Calu3 (cell line): ENCODE results near the gene PTPRE. TPM values are rescaled to one million over a fixed set of nuclear protein-coding genes. Genes with fewer than 3 reads are reported as not detected.

ENCODE experiments used
- BruUV-seq: library from RNA; stranded (reverse); fragments of 400-500 nt; replicated peaks from 2 replicates; lab custom pipeline; 2021; lab: Mats Ljungman, UMichigan
- CTCF ChIA-PET: fragments of 300-600 bp; sonication (Branson Sonifier 250); formaldehyde crosslinking; loops from one replicate; lab custom pipeline; 2022; ENCODE audit warnings: antibody characterized with exemption; lab: Charles Lee
- DNase-seq: peaks from one replicate; pipeline ENCODE4 v3.0.0; 2022
- H3K27ac Mint-ChIP-seq: one replicate; pipeline ENCODE4 v1.8.0; 2022; ENCODE audit warnings: mixed read lengths; ENCODE audit not compliant: unreplicated experiment
- H3K27me3 Mint-ChIP-seq: one replicate; pipeline ENCODE4 v1.8.0; 2022; ENCODE audit warnings: mixed read lengths; ENCODE audit not compliant: unreplicated experiment
- H3K36me3 Mint-ChIP-seq: one replicate; pipeline ENCODE4 v1.8.0; 2022; ENCODE audit warnings: mild to moderate bottlenecking, moderate library complexity, mixed read lengths; ENCODE audit not compliant: insufficient read depth, unreplicated experiment
- H3K4me1 Mint-ChIP-seq: one replicate; pipeline ENCODE4 v1.8.0; 2022; ENCODE audit warnings: mild to moderate bottlenecking, low read depth, mixed read lengths; ENCODE audit not compliant: unreplicated experiment
- H3K4me3 Mint-ChIP-seq: one replicate; pipeline ENCODE4 v1.8.0; 2022; ENCODE audit warnings: mild to moderate bottlenecking, low read depth, moderate library complexity, mixed read lengths; ENCODE audit not compliant: unreplicated experiment
- H3K9me3 Mint-ChIP-seq: one replicate; pipeline ENCODE4 v1.8.0; 2022; ENCODE audit warnings: low read depth, mixed read lengths; ENCODE audit not compliant: unreplicated experiment
- intact Hi-C: fragments of 100-400 bp; cut with micrococcal nuclease; formaldehyde crosslinking; loops from one replicate; pipeline ENCODE4 v1.10.0; 2022; ENCODE audit not compliant: unreplicated experiment
- total RNA-seq: library from RNA; stranded (reverse); gene quantifications from 2 replicates; pipeline ENCODE4 v1.2.3, GENCODE V29; 2022
- TF ChIP-seq, protein P1 (sequence below): fragments of 200-600 bp; IDR thresholded peaks from one replicate; pipeline ENCODE4 v1.8.0; 2022; ENCODE audit warnings: antibody characterized with exemption; ENCODE audit not compliant: unreplicated experiment

PTPRE gene
- total RNA-seq, 1 experiment from 2014 or later = 7.6 TPM

DNA sequence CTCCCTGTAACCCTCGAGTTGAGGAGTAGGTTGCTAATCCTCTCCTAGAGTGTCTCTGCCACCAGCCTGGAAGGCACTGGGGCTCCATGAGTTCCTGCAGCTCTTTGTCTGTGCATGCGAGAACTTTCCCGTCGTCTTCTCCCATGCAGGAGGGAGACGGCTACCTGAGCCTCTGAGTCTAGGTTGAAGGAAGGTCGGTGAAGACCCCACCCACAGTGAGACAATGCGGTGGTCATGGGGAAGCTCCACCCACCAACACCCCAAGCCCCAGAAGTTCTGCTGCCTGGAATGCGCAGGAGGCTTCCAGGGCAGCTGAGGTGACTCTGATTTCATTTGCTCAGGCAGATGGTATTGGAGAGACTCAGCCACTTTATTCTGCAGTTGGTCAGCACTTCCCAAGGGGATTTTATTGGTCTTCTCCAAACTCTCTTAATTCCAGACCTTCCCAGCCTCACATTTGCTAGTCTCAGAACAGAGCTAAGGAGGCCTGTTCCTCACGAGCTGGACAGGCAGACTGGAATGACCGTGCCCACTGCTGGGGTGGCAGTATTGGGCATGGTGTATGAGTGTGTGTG is 36.5 kb downstream of the PTPRE start:
- Mint-ChIP-seq H3K9me3 (no peaks in the 10 kb centered on the region), H3K4me1 (peaks cover 32% of the 10 kb centered on the region), H3K36me3 (no peaks in the 10 kb centered on the region), H3K27me3 (no peaks in the 10 kb centered on the region), H3K4me3 (no peak overlapping the region), H3K27ac (no peak overlapping the region)
- intact Hi-C loops = no loop called here
- CTCF ChIA-PET = no interaction called here
- TF ChIP-seq, protein P1, sequence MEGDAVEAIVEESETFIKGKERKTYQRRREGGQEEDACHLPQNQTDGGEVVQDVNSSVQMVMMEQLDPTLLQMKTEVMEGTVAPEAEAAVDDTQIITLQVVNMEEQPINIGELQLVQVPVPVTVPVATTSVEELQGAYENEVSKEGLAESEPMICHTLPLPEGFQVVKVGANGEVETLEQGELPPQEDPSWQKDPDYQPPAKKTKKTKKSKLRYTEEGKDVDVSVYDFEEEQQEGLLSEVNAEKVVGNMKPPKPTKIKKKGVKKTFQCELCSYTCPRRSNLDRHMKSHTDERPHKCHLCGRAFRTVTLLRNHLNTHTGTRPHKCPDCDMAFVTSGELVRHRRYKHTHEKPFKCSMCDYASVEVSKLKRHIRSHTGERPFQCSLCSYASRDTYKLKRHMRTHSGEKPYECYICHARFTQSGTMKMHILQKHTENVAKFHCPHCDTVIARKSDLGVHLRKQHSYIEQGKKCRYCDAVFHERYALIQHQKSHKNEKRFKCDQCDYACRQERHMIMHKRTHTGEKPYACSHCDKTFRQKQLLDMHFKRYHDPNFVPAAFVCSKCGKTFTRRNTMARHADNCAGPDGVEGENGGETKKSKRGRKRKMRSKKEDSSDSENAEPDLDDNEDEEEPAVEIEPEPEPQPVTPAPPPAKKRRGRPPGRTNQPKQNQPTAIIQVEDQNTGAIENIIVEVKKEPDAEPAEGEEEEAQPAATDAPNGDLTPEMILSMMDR = no peak
- DNase-seq = no peak
- BruUV-seq = no TSS peak

DNA sequence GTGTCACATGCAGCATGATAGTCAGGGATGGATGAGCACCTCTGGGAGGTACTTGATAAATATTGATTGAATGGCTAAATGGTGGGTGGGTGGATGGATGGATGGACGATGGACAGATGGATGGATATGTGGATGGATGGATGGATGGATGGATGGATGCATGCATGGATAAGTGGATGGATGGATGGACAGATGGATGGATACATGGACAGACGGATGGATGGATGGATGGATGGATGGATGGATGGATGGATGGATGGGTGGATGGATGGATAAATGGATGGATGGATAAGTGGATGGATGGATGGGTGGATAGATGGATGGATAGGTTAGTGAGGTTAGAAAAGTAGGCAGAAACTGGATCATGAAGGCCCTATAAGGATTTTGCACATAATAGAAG is 37.4 kb downstream of the PTPRE start:
- intact Hi-C loops = no loop called here
- Mint-ChIP-seq H3K4me1 (peaks cover 32% of the 10 kb centered on the region), H3K27me3 (no peaks in the 10 kb centered on the region), H3K9me3 (no peaks in the 10 kb centered on the region), H3K36me3 (no peaks in the 10 kb centered on the region), H3K27ac (no peak overlapping the region), H3K4me3 (no peak overlapping the region)
- no peak for DNase-seq
- no TSS peak for BruUV-seq
- CTCF ChIA-PET = no interaction called here
- TF ChIP-seq, protein P1 = no peak

DNA sequence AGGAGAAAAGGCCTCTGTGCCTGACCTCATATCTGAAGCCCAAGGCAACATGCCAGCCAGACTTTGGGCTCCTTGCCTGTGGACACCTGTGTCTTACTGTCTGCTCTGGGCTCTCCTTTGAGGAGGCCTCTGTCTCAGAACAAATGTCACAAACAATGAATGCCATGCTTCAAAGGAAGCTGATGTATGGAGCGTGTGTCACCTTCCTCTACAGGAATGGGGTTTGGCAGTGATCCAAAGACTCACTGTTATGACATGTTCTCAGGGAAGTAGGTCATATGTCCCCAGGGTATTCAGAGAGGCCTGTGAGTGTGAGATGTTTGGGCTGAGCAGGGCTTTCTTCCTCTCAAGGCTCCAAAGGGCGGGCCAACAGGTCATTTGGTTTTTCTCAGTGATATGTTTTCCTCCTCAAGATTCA is 38.4 kb downstream of the PTPRE start:
- Mint-ChIP-seq H3K27ac (peak overlapping the region; percentile 39), H3K27me3 (no peaks in the 10 kb centered on the region), H3K4me1 (peaks cover 32% of the 10 kb centered on the region), H3K36me3 (no peaks in the 10 kb centered on the region), H3K4me3 (no peak overlapping the region), H3K9me3 (no peaks in the 10 kb centered on the region)
- peak; percentile 69 for DNase-seq
- intact Hi-C loops = loop anchor here (1.0 kb wide), 1 partner anchor 46 kb away; no protein-coding TSS in a partner anchor
- CTCF ChIA-PET = no interaction called here
- TF ChIP-seq, protein P1 = no peak
- no TSS peak for BruUV-seq

DNA sequence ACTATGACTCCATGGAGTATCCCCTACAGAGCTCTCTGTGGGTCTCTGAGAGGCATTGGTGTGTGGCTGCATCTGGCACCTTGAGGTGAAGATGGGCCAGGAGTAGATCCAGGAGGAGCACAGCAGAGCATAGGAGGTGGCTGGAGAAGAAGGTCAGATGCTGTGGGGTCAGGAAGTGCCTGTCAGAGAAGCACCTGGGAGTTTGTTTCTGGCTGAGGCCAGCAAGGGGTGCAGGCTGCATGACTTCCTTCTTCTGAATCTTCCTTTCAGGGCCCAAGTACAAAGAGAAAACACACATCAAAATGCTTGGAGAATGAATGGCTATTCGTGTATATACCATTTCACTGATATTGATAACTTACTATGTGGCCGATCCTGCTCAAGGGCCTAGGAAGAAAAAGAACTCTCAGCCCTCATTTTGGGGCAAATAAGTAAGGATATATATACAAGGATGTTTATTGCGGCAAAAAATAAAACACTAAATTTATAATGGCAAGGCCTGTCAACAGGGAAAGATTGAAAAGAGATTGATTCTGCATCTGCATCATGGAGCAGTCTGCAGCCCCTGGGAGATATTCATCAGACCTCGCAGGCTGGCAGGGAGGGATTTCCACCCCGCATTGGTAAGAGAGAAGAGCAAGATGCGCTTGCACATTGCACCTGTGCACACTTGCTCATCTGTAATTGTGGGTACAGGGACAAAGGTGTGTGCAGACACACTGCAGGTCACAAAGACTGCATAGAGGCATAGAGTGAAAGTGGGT is 39.2 kb downstream of the PTPRE start:
- DNase-seq = no peak
- no peaks in the 10 kb centered on the region for H3K9me3 Mint-ChIP-seq
- H3K27me3 Mint-ChIP-seq = no peaks in the 10 kb centered on the region
- H3K36me3 Mint-ChIP-seq = no peaks in the 10 kb centered on the region
- CTCF ChIA-PET = no interaction called here
- BruUV-seq = no TSS peak
- H3K4me1 Mint-ChIP-seq = peaks cover 32% of the 10 kb centered on the region
- no peak overlapping the region for H3K4me3 Mint-ChIP-seq
- TF ChIP-seq, protein P1 = no peak
- no peak overlapping the region for H3K27ac Mint-ChIP-seq
- intact Hi-C loops = loop anchor here (1.0 kb wide), 1 partner anchor 45 kb away; no protein-coding TSS in a partner anchor
